GM12865 (cell line): Measurements from ENCODE around the gene SARS1.
"Not testable (repeated sequence)": the region's sequence is repeated elsewhere in the genome, so short reads cannot be mapped to it uniquely, and the experiment has no call there.

Experiments used
- DNase-seq: peaks from one replicate; pipeline ENCODE4 v3.0.0; 2010; ENCODE audit warnings: low read depth
- H3K4me3 ChIP-seq: 2 replicates; pipeline ENCODE4 v1.5.1; 2011; ENCODE audit warnings: mild to moderate bottlenecking, low read depth, low read length, control low read depth
- TF ChIP-seq, protein P1 (sequence below): IDR thresholded peaks from 2 replicates; pipeline ENCODE4 v1.5.1; 2011; ENCODE audit warnings: low read length, control low read depth, low read depth, inconsistent platforms; ENCODE audit not compliant: insufficient read depth; ENCODE audit errors: missing control alignments

The SARS1 gene, protein sequence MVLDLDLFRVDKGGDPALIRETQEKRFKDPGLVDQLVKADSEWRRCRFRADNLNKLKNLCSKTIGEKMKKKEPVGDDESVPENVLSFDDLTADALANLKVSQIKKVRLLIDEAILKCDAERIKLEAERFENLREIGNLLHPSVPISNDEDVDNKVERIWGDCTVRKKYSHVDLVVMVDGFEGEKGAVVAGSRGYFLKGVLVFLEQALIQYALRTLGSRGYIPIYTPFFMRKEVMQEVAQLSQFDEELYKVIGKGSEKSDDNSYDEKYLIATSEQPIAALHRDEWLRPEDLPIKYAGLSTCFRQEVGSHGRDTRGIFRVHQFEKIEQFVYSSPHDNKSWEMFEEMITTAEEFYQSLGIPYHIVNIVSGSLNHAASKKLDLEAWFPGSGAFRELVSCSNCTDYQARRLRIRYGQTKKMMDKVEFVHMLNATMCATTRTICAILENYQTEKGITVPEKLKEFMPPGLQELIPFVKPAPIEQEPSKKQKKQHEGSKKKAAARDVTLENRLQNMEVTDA

DNA sequence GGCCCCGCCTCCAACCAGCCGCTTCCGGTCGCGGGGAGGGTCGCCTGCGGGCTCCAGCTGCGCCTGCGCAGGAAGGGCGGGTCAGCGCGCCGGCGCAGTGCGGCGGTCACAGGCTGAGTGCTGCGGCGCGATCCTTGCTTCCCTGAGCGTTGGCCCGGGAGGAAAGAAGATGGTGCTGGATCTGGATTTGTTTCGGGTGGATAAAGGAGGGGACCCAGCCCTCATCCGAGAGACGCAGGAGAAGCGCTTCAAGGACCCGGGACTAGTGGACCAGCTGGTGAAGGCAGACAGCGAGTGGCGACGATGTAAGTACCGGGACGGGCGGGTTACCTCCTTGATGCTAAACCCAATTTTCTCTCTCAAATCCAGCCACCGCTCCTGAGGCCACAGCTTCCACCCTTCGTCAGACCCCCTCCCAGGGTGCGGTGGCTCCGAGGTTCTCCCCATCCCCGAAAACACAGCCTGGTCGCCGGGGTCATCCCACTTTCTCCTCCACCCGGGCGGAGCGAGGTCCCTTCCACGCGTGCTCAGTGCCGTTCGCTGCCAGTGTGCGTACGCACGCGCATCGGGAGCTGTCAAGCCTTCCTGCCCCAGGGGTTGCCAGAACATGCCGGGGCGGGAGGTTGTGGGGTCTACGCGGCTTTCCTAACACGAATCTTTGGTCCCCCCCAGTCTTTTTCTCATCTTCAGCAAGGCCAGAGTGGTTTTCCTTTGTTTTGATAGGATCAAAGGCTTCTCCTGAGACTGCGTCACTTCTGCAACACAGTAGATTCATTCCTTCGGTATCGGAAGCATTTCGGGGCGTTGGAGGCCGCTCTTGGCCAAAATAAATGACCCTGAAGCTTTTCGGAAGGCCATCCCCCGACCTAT lies at the start of gene SARS1:
Gene SARS1, plus strand, starts transcription at position 95 of the 870 bp plus-strand sequence. Its CDS starts 75 bp downstream, at position 170.
- TF ChIP-seq, protein P1, sequence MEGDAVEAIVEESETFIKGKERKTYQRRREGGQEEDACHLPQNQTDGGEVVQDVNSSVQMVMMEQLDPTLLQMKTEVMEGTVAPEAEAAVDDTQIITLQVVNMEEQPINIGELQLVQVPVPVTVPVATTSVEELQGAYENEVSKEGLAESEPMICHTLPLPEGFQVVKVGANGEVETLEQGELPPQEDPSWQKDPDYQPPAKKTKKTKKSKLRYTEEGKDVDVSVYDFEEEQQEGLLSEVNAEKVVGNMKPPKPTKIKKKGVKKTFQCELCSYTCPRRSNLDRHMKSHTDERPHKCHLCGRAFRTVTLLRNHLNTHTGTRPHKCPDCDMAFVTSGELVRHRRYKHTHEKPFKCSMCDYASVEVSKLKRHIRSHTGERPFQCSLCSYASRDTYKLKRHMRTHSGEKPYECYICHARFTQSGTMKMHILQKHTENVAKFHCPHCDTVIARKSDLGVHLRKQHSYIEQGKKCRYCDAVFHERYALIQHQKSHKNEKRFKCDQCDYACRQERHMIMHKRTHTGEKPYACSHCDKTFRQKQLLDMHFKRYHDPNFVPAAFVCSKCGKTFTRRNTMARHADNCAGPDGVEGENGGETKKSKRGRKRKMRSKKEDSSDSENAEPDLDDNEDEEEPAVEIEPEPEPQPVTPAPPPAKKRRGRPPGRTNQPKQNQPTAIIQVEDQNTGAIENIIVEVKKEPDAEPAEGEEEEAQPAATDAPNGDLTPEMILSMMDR: no peak
- DNase-seq: peak; percentile 90
- H3K4me3 ChIP-seq: peak within 1 kb of the TSS; percentile 67

DNA sequence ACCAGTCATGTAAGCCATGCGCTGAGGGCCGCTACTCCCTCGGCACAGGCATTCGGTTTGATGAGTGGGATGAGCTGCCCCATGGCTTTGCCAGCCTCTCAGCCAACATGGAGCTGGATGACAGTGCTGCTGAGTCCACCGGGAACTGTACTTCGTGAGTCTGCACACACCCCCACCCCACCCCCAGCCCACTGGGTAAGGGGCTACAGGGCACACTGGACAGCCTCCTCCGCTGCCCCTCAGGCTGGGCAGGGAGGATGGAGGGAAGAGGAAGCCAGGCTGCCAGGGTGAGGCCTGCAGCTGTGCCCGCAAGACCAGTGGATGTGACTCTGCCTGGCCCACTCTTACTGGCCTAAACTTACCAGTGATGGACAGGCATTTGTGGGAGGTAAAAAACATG lies 49.2 kb upstream of the SARS1 start:
- TF ChIP-seq, protein P1: no peak
- H3K4me3 ChIP-seq: no peak overlapping the region
- DNase-seq: no peak

DNA sequence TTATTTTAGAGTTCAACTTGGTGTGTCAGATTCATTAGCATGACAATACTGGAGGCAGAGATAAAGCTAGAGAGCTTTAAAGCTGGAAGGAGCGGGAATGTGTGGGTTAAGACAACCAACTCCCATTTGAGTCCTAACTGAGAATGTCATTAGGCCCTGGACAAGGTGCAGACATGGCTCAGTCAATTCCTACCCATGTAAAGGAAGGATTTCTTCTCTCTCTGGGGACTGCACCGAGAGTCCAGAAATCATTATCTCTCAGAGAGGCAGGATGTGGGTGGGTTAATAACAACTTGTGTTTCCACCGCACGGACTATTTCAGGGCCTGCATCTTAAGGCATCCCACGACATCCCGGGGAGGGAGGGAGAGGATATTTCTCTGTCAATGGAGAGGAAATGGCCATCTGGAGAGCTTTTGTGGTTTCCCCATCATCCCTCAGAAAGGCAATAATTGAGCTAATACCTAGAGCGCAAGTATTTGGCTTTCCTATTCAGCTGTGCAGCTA lies 46.7 kb upstream of the SARS1 start:
- peak; percentile 83 for DNase-seq
- TF ChIP-seq, protein P1: no peak
- H3K4me3 ChIP-seq: no peak overlapping the region

DNA sequence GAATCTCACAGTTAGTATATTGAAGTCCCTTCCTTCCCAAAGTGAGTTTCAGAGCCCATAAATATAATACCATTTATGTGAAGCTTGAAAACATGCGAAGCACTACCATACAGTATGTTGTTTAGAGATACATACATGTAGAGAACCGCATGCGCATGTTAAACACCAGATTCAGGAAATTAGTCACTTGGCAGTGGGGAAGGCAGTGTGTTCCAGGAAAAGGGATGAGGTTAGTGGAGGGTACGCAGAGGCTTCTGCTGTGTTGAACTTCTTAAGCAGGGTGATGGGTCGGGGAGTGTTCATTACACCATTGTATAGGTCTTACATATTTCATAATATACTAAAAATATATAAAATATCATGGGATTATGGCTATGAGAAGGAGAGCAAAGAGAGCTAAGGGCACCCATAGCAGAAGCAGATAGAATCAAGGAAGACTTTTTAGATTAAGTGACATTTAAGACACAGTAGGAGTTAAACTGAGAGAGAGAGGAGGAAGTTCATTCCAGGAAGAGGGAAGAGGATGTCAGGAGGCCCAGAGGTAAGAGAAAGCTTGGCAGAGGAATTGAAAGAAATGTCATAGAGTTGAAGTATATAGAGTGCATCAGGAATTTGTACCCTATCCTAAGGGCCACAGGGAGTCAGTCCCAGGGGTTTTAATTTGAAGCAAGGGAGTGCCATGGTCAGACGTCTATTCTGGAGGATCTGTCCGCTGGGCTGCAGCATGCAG lies 43.5 kb upstream of the SARS1 start:
- DNase-seq: no peak
- H3K4me3 ChIP-seq: no peak overlapping the region
- TF ChIP-seq, protein P1: no peak

DNA sequence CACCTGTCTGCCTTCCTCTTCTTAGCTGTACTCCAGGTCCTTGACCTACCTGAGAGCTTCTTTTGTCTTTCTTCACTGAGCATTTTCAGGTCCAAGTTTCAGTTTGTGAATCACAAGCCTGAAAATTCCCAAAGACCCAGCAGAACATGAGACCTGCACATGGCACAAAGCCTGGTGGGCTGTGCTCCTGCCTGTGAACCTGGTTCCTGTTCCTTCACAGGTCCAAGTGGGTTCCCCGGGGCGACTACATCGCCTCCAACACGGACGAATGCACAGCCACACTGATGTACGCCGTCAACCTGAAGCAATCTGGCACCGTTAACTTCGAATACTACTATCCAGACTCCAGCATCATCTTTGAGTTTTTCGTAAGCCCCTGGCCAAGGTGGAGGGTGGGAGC lies 42.1 kb upstream of the SARS1 start:
- no peak overlapping the region for H3K4me3 ChIP-seq
- no peak for DNase-seq
- TF ChIP-seq, protein P1: no peak

DNA sequence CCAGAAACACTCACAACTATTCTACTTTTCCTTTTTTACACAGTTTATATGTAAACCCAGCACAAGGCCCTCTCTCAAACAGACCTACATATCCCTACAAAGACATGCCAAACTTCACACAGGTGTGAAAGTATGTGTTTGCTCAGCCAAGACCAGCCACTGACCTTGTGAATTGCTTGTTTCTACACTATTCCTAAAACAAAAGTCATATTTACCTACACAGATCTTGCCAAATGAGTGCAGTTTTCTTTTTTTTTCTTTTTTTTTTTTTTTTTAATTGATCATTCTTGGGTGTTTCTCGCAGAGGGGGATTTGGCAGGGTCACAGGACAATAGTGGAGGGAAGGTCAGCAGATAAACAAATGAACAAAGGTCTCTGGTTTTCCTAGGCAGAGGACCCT lies 37.4 kb upstream of the SARS1 start:
- not testable (repeated sequence) for DNase-seq, H3K4me3 ChIP-seq

DNA sequence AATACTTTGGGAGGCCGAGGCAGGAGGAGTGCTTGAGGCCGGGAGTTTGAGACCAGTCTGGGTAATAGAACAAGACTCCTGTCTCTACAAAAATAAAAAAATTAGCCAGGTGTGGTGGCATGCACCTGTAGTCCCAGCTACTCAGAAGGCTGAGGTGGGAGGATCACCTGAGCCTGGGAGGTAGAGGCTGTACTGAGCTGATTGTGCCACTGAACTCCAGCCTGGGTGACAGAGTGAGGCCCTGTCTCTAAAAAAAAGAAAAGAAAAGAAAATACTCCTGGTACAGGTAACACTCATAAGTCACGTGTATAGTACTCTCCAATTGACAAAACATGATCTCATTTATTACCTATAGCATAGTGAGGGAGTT lies 33.0 kb upstream of the SARS1 start:
- H3K4me3 ChIP-seq, DNase-seq: not testable (repeated sequence)
